Amniotic stem cell (primary cell): ENCODE measurements around the gene ABCA2.

Experiments used
- DNase-seq: peaks from one replicate; lab custom pipeline; 2025; lab: John Stamatoyannopoulos, UW

Gene ABCA2

DNA sequence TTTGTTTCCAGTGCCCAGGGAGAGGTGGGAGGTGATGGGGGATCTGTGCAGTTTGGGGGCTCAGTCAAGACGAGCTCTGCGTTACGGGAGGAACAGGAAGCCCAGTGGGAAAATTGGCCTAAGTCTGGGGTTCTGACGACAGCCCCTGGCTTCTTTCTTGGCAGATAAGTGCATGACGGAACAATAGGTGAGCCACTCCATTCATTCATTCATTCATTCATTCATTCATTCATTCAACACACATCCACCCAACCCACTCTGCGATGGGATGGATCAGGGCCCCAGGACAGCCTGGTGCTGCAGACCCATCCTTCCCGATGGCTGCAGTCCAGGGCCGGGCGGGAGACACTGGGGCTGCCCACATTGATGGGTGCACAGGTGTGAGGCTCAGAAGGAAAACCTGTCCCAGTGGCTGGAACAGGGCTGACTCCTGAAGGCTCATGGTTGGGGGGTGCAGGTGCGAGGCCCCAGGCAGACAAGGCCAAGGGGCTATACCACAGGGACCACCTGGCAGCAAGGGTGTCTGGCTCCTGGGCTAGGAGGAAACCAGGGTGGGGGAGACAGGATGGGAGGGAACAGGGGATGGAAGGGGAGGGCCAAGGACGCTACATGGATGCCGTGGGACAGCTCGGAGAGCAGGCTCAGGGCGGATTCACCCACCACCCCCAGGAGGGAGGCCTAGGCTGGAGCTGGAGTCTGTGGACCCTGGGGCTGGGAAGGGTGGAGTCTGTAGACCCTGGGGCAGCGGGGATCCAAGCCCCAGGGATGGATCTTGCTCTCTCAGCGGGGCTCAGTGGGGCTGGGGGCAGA, 47.2 kb downstream of the ABCA2 start:
- no peak for DNase-seq

- DNase-seq: no peak
Observed at GRCh38 chr9:136979769-136980587, 48.1 kb downstream of the ABCA2 start.

DNA sequence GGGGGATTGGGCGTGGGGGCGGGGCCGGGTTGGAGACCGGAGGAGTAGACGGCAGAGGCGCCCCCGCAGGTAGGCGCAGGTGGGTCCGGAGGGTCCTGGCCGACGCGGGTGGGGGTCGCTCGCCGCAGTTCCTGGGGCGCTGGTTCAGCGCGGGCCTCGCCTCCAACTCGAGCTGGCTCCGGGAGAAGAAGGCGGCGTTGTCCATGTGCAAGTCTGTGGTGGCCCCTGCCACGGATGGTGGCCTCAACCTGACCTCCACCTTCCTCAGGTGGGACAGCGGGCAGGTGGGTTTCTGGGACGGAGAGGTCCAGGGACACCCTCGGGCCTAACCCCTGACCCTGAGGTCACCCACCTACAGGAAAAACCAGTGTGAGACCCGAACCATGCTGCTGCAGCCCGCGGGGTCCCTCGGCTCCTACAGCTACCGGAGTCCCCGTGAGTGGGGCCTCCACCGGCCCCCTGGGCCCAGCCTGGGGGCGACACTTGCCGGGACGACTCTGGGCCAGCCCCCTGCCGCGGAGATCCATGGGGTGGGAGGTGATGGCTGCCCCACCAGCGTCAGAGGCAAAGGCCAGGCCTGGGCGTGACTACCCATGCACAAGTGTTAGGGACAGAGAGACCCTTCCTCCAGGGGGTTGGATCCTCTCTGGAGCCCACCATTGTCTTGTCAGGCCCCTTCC, 49.0 kb downstream of the ABCA2 start:
- no peak for DNase-seq

- no peak for DNase-seq
Observed at GRCh38 chr9:136978073-136978864, 49.8 kb downstream of the ABCA2 start.

- DNase-seq: no peak
Observed at GRCh38 chr9:136977649-136978072, 50.4 kb downstream of the ABCA2 start.

- no peak for DNase-seq
Observed at GRCh38 chr9:136977223-136977622, 50.8 kb downstream of the ABCA2 start, which contains the start of gene PTGDS. PTGDS (plus strand) TSS chr9:136977504; CDS start chr9:136977579, 75 bp downstream.

GRCh38 chr9:136975644-136976043, 52.4 kb downstream of the ABCA2 start:
- no peak for DNase-seq

GRCh38 chr9:136974817-136975535, 53.1 kb downstream of the ABCA2 start:
- no peak for DNase-seq

DNA sequence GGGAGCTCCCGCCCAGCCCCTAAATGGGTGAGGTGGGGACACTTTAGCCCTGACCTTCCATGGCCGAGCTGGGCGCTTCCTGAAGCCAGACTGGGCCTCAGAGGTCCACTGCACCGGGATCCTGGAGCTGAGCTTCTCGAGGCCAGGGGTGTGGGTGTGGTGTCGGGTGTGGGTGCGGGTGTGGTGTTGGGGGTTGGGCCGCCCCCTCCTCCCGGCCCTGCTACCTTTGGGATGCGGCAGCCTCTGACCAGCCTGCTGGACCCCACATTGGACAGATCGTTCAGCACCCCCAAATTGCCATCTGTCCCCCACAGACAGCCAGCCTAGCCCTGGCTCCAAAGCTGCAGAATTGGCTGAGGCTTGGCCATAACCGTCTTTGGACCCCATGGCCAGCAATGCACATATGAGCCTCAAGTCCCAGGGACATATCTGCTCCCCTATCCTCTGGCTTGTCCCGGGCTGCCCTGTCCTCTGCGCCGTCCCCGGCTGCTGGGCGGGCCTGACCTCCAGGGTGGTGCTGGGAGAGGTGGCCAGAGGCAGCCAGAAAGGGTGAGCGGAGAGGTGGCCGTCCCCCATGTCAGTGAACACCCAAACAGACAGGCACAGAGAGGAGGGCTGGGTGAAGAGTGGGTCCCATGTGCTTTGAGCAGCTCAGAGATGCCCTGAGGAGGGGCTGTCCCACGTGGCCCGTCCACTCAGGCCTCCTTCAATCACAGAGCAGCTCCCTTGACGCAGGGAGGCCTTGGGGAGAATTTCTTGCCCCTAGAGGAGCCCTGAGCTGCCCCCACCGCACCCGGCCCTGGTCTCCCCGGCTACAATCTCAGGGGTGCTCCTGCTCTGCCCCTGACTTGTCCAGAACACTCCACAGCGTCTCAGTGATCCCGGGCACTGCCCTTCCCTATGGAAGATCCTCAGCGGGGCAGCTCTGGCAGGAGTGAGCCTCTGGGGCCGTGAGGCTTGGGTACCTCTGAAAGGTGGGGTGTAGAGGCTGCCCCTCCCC, 54.1 kb downstream of the ABCA2 start:
- no peak for DNase-seq

DNA sequence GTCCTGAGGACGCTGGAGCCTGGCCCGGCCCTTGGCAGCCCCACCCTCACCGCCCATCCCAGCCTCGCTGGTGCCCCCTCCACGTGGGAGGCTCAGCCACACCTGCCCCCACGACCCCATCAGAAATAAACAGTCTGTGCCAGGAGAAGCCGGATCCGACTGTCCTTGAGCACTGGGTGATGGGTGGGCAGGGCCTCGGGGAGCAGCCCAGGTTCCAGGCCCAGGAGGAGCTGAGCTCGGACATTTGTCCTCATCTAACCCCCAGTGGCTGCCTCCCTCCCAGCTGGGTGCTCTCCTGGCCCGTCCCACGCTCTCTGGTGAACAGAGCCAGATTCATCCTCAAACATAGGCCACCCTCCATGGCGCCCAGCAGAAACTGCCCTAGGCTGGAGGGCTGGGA, 55.3 kb downstream of the ABCA2 start:
- no peak for DNase-seq

DNA sequence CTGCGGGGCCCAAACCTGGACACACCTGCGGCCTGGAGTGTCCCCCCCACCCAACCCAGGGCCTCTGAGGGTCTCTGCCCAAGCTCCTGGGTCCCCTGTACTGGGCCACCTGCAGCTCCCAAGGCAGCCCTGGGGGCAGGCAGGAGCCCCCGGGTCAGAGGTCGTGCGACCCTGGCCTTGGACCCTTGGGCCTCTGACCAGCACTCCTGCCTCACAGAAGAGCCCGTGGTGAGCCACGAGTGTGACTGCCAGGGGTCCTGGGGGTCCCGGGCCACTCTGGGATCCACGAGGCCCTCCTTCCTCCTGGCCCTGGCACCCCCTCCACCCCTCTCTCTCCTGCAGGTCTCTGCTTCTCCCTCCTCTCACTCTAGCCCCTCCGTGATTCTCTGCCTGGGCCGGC, 55.7 kb downstream of the ABCA2 start:
- no peak for DNase-seq

DNA sequence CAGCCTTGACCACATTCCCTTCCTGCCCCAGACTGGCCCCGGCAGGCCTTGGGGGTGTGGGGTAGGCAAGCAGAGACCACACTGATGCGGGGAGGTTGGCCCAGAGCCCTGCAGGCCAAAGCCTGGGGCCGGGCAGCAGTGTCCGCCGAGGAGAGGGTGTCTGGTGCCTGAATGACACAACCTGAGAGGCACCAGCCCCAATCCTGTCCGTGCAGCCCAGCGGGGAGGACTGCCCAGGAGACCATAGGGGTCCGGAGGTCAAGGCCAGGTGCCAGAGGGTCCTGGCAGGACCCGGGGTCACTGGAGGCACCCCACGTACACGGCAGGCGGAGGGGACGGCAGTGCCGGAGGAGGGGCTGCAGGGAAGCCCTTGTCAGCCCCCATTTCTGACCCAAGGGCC, 56.3 kb downstream of the ABCA2 start:
- no peak for DNase-seq

- no peak for DNase-seq
Observed at GRCh38 chr9:136970361-136970760, 57.7 kb downstream of the ABCA2 start.

GRCh38 chr9:136969774-136970173, 58.3 kb downstream of the ABCA2 start:
- DNase-seq: no peak

- no peak for DNase-seq
Observed at GRCh38 chr9:136969150-136969549, 58.9 kb downstream of the ABCA2 start.

DNA sequence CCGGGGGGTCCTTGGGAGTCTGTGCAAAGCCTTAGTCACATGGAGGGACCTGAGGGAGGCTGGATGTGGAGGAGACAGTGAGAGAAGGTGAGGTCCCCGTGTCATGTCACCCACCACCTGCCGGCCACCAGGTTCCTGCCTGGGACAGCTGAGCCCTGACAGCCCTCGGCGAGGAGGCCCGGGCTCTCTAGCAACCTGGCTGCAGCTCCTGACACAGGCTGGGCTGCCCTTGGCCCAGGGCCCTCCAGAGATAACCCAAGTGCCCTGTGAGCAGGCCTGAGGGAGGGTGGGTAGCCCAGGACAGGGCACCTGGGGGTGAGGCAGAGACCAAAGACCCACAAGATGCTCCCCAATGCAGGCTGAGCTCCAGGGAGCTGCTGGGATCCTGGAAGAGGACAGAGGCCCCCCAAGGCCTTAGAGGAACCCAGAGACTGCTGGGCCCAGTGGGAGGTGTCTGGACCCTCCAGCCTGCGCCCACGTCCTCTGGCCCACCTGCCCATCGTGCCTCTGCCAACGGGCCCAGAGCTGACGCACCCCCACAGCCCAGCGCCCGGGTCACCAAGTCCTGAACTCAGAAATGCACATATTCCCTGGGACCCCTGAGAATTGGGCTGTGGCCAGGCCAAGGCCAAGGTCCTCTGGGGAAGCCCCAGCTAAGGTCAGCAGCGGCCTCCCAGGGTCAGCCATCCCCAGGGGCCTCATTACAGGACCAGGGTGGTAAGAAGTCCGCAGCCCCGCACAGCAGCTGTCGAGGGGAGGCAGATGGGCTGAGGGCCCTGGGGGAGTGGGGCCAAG, 59.5 kb downstream of the ABCA2 start:
- no peak for DNase-seq

DNA sequence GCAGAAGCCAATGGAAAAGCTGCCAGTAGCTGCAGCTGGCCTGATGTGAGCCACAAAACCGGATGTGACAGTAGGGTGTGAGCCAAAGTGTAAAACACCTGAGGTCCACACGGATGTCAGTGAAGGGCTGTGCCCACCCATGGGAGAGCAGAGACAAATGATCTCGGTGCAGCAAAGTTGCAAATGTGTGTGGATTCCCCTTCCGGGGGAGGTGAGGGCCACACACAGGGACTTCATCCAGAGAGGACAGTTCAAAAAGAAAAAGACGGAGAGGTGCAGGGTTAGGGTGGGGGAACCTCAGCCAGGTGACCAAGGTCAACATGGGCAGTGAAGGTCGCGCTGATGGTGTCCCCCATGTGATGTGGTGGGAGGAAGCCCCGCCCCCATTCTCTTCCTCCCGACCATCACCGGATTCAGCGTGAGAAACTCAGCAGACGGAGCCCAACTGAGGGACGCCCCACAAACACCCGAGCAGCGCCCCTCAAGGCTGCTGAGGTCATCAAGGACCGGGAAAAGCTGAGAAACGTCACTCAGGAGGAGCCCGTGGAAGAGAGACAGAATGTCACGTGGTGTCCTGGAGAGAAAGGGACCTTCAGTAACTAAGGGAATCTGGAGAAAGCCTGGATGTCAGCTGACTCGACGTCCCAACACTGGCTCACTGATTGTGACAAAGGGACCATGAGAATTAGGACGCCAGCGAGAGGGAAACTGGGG, 62.1 kb downstream of the ABCA2 start:
- no peak for DNase-seq

DNA sequence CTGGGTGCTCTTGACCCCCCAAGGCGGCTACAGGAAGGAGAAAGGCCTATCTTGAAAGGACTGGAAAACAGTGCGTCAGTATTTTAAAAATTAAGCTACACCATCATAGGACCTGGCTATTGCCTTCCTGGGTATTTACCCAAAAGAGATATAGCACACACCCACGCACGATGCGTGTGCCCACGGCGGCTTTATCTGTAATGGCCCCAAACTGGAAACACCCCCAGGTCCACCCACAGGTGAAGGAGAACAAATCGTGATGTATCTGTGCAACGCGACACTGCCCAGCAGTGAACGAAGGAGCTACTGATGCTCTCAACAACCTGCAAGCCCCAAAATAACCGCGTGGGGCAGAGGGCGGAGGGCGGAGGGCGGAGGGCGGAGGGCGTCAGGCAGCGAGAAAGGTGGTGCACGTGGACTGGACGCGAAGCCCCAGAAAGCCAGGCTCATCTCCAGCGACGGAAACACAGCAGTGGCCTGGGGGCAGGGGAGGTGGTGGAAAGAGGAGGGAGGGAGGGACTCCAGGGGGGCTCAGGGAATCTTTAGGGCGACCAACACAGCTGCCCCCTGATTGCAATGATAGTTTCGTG, 63.1 kb downstream of the ABCA2 start:
- DNase-seq: no peak
